SK-N-SH (cell line): Measurements from ENCODE around the gene SLC6A3. TPM values are rescaled to one million over a fixed set of nuclear protein-coding genes. Genes with fewer than 3 reads are reported as not detected.

Experiments used
- CTCF ChIA-PET: fragments of 300-600, 350-600 bp; formaldehyde crosslinking; extraction: SDS; loops from one replicate; lab custom pipeline; 2021; lab: Yijun Ruan, JAX
- POLR2A ChIA-PET: fragments of 350-600 bp; sonication (Branson Sonifier 250); formaldehyde crosslinking; extraction: SDS; loops from one replicate; lab custom pipeline; 2020; ENCODE audit warnings: antibody characterized with exemption, inconsistent platforms; lab: Yijun Ruan, JAX
- DNase-seq: peaks from one replicate; pipeline ENCODE4 v3.0.0; 2012
- H2AFZ ChIP-seq: fragments of 200-600 bp; sonication (generic); 2 replicates; pipeline ENCODE4 v1.8.1; 2016; ENCODE audit warnings: antibody characterized with exemption, mild to moderate bottlenecking, low read depth
- H3F3A ChIP-seq: fragments of 200-600 bp; sonication (generic); replicated peaks from 2 replicates; pipeline ENCODE3; 2016; ENCODE audit warnings: antibody characterized with exemption, mild to moderate bottlenecking; ENCODE audit not compliant: insufficient read depth
- H3K27ac ChIP-seq, 2 experiments: fragments of 200-500 bp in 1 of 2; fragments of 200-600 bp in 1 of 2; sonication (Bioruptor generic) in 1 of 2; sonication (generic), shearing (Covaris generic) in 1 of 2; 2 replicates each; pipeline versions ENCODE4 v1.5.1 to v1.6.1; 2014 to 2016; ENCODE audit warnings: low read depth in 2 of 2, inconsistent platforms in 1 of 2, low read length in 1 of 2, mild to moderate bottlenecking in 1 of 2, mixed read lengths in 1 of 2
- H3K27me3 ChIP-seq: fragments of 200-600 bp; sonication (generic), shearing (Covaris generic); 2 replicates; pipeline ENCODE4 v1.6.1; 2016; ENCODE audit warnings: mixed run types; ENCODE audit not compliant: insufficient read depth
- H3K36me3 ChIP-seq, 2 experiments: fragments of 200-500 bp in 1 of 2; fragments of 200-600 bp in 1 of 2; sonication (Bioruptor generic) in 1 of 2; sonication (generic) in 1 of 2; replicated peaks in 1 of 2; 2 replicates each; pipeline versions ENCODE3 to v1.5.1; 2014 to 2016; ENCODE audit warnings: low read length in 1 of 2, mild to moderate bottlenecking in 1 of 2; ENCODE audit not compliant: insufficient read depth in 2 of 2, control insufficient read depth in 1 of 2
- H3K4me1 ChIP-seq, 2 experiments: fragments of 200-500 bp in 1 of 2; fragments of 200-600 bp in 1 of 2; sonication (Bioruptor generic) in 1 of 2; sonication (generic), shearing (Covaris generic) in 1 of 2; 2 replicates each; pipeline versions ENCODE4 v1.5.1 to v1.6.1; 2014 to 2016; ENCODE audit warnings: low read depth in 1 of 2, low read length in 1 of 2, mixed run types in 1 of 2; ENCODE audit not compliant: insufficient read depth in 2 of 2, control insufficient read depth in 1 of 2
- H3K4me2 ChIP-seq: fragments of 200-600 bp; sonication (generic), shearing (Covaris generic); 2 replicates; pipeline ENCODE4 v1.6.1; 2017; ENCODE audit warnings: mixed run types
- H3K4me3 ChIP-seq, 2 experiments: fragments of 200-500 bp in 1 of 2; fragments of 200-600 bp in 1 of 2; sonication (Bioruptor generic) in 1 of 2; sonication (generic), shearing (Covaris generic) in 1 of 2; 2 replicates each; pipeline versions ENCODE4 v1.5.1 to v1.8.1; 2014 to 2016; ENCODE audit warnings: low read depth in 2 of 2, inconsistent platforms in 1 of 2, low read length in 1 of 2, mild to moderate bottlenecking in 1 of 2, mixed read lengths in 1 of 2, moderate library complexity in 1 of 2
- H3K79me2 ChIP-seq: fragments of 200-600 bp; sonication (generic); 2 replicates; pipeline ENCODE4 v1.8.1; 2017; ENCODE audit warnings: mild to moderate bottlenecking; ENCODE audit not compliant: insufficient read depth
- H3K9ac ChIP-seq: fragments of 200-600 bp; sonication (generic); 2 replicates; pipeline ENCODE4 v1.6.1; 2017; ENCODE audit warnings: mixed run types
- H3K9me2 ChIP-seq: fragments of 200-600 bp; sonication (generic); 2 replicates; pipeline ENCODE4 v1.6.1; 2017; ENCODE audit warnings: mixed run types
- H3K9me3 ChIP-seq: fragments of 200-600 bp; sonication (generic); 2 replicates; pipeline ENCODE4 v1.6.1; 2017; ENCODE audit warnings: mixed run types, mild to moderate bottlenecking, moderate library complexity
- H4K20me1 ChIP-seq: fragments of 200-600 bp; sonication (generic); 2 replicates; pipeline ENCODE4 v1.6.1; 2017; ENCODE audit warnings: mild to moderate bottlenecking, mixed run types; ENCODE audit not compliant: insufficient read depth
- CTCF ChIP-seq: fragments of 200-600 bp; sonication (generic); IDR thresholded peaks from 2 replicates; pipeline ENCODE4 v1.6.1; 2017; ENCODE audit warnings: antibody characterized with exemption, mild to moderate bottlenecking, moderate library complexity
- ELF1 ChIP-seq: IDR thresholded peaks from 2 replicates; pipeline ENCODE4 v1.4.0; 2012
- EP300 ChIP-seq, 2 experiments: IDR thresholded peaks; 2 replicates each; pipeline versions ENCODE4 v1.4.0 to v1.6.1; 2012; ENCODE audit warnings: borderline replicate concordance in 1 of 2, low read depth in 1 of 2, low read length in 1 of 2
- EZH2phosphoT487 ChIP-seq: fragments of 200-600 bp; sonication (generic); IDR thresholded peaks from 2 replicates; pipeline ENCODE4 v1.6.1; 2017; ENCODE audit warnings: low read depth, mixed run types, mild to moderate bottlenecking, antibody characterized with exemption, moderate library complexity, borderline replicate concordance
- FOSL2 ChIP-seq: IDR thresholded peaks from 2 replicates; pipeline ENCODE4 v1.4.0; 2012; ENCODE audit warnings: low read depth, mild to moderate bottlenecking, moderate library complexity, borderline replicate concordance
- FOXJ3 ChIP-seq: sonication (generic); formaldehyde crosslinking; IDR thresholded peaks from 2 replicates; pipeline ENCODE4 v1.5.1; 2020; ENCODE audit warnings: mild to moderate bottlenecking, missing genetic modification reagents
- FOXM1 ChIP-seq: IDR thresholded peaks from 2 replicates; pipeline ENCODE4 v1.4.0; 2012; ENCODE audit warnings: low read depth, mild to moderate bottlenecking
- GABPA ChIP-seq: IDR thresholded peaks from 2 replicates; pipeline ENCODE4 v1.4.0; 2012; ENCODE audit warnings: low read depth, mild to moderate bottlenecking
- IRF3 ChIP-seq: fragments of 150-350 bp; IDR thresholded peaks from 2 replicates; pipeline ENCODE4 v1.6.1; 2016; ENCODE audit warnings: mild to moderate bottlenecking, low read depth, low read length
- MEF2A ChIP-seq: IDR thresholded peaks from 2 replicates; pipeline ENCODE4 v1.4.0; 2012; ENCODE audit warnings: low read depth, borderline replicate concordance
- MXI1 ChIP-seq: IDR thresholded peaks from 2 replicates; pipeline ENCODE4 v1.6.1; 2012; ENCODE audit warnings: mild to moderate bottlenecking, low read depth, low read length, improper control_type of control experiment
- NRF1 ChIP-seq: IDR thresholded peaks from 2 replicates; pipeline ENCODE4 v1.6.1; 2012; ENCODE audit warnings: low read depth, mild to moderate bottlenecking, low read length
- POLR2AphosphoS5 ChIP-seq: IDR thresholded peaks from 2 replicates; pipeline ENCODE4 v1.6.1; 2012; ENCODE audit warnings: low read depth, low read length
- RAD21 ChIP-seq: IDR thresholded peaks from 2 replicates; pipeline ENCODE4 v1.6.1; 2012; ENCODE audit warnings: mild to moderate bottlenecking, low read length
- RCOR1 ChIP-seq: fragments of 150-350 bp; IDR thresholded peaks from 2 replicates; pipeline ENCODE4 v1.6.1; 2017; ENCODE audit warnings: antibody characterized with exemption, low read length
- RFX5 ChIP-seq: IDR thresholded peaks from 2 replicates; pipeline ENCODE4 v1.6.1; 2012; ENCODE audit warnings: mild to moderate bottlenecking, improper control_type of control experiment, low read length
- RXRA ChIP-seq: IDR thresholded peaks from 2 replicates; pipeline ENCODE4 v1.4.0; 2012; ENCODE audit warnings: low read depth, mild to moderate bottlenecking, borderline replicate concordance
- TAF1 ChIP-seq: IDR thresholded peaks from 2 replicates; pipeline ENCODE4 v1.6.1; 2012; ENCODE audit warnings: low read depth, mild to moderate bottlenecking, low read length, moderate library complexity, borderline replicate concordance
- TCF12 ChIP-seq: IDR thresholded peaks from 2 replicates; pipeline ENCODE4 v1.4.0; 2012
- USF1 ChIP-seq: IDR thresholded peaks from 2 replicates; pipeline ENCODE4 v1.4.0; 2012; ENCODE audit warnings: low read depth, borderline replicate concordance
- USF2 ChIP-seq: fragments of 150-350 bp; IDR thresholded peaks from 2 replicates; pipeline ENCODE4 v1.6.1; 2017; ENCODE audit warnings: antibody characterized with exemption, low read length, low read depth, borderline replicate concordance
- WGBS: methylation state at CpG from one replicate; pipeline ENCODE4 v1.1.6; 2017; ENCODE audit warnings: low lambda C conversion rate; 5-methylcytosine and 5-hydroxymethylcytosine counted together
- polyA plus RNA-seq, 3 experiments: library from polyadenylated mRNA; depleted of rRNA; stranded (reverse); fragments of >200 nt; gene quantifications; 2 replicates each; pipeline ENCODE4 v1.2.3, GENCODE V29; 2012

SLC6A3 gene
- polyA plus RNA-seq, 1 of the 3 experiments (the other 2 are of a cell fraction), result not detected

- no peak overlapping the region for H3K27ac ChIP-seq
- H2AFZ ChIP-seq, result no peak overlapping the region
- H3K4me3 ChIP-seq, result no peak overlapping the region
- no peak overlapping the region for H3K4me2 ChIP-seq
- TF ChIP-seq CTCF (no peak), TCF12 (no peak), TAF1 (no peak), NRF1 (no peak), USF1 (no peak), MXI1 (no peak), RCOR1 (no peak), EP300 (IDR thresholded peaks at IDR 0.05; ENCODE audit: borderline replicate concordance in 1 of 2, low read depth in 1 of 2, low read length in 1 of 2) (no peak), FOXJ3 (CRISPR knock-in tag) (no peak), EZH2phosphoT487 (no peak), FOSL2 (no peak), GABPA (no peak), POLR2AphosphoS5 (no peak)
- no peaks in the 10 kb centered on the region for H3K79me2 ChIP-seq
- H3K27me3 ChIP-seq, result no peaks in the 10 kb centered on the region; the same call in 1 of the 2 replicates
- DNase-seq, result no peak
- H3K36me3 ChIP-seq, result no peaks in the 10 kb centered on the region
- H3K9me2 ChIP-seq, result no peaks in the 10 kb centered on the region
- H3F3A ChIP-seq, result no peaks in the 10 kb centered on the region
- ChIA-PET CTCF (interaction anchor here (0.6 to 1.2 kb wide), 2 partner anchors 37 to 50 kb away, joined by 3 read pairs; no protein-coding TSS in a partner anchor), POLR2A (no interaction called here)
- H4K20me1 ChIP-seq, result no peaks in the 10 kb centered on the region
- H3K9me3 ChIP-seq, result no peaks in the 10 kb centered on the region
- H3K9ac ChIP-seq, result no peak overlapping the region
- H3K4me1 ChIP-seq, result no peaks in the 10 kb centered on the region
- WGBS, result 0% methylated on average over 1 of the region's 6 CpGs
Observed at GRCh38 chr5:1417586-1418225, 27.5 kb downstream of the SLC6A3 start.

- no peak for DNase-seq
- Histone ChIP-seq H3K4me3 (no peak overlapping the region), H3K27ac (no peak overlapping the region), H3F3A (no peaks in the 10 kb centered on the region), H3K79me2 (no peaks in the 10 kb centered on the region), H4K20me1 (no peaks in the 10 kb centered on the region), H3K9me2 (no peaks in the 10 kb centered on the region), H2AFZ (no peak overlapping the region), H3K9ac (no peak overlapping the region), H3K36me3 (no peaks in the 10 kb centered on the region), H3K4me2 (no peak overlapping the region), H3K27me3 (no peaks in the 10 kb centered on the region; the same call in 1 of the 2 replicates), H3K4me1 (no peaks in the 10 kb centered on the region), H3K9me3 (no peaks in the 10 kb centered on the region)
- CTCF ChIA-PET, result no interaction called here
- 47% methylated on average over 8 of the region's 12 CpGs for WGBS
- POLR2A ChIA-PET, result no interaction called here
- TF ChIP-seq FOSL2 (no peak), ELF1 (no peak), RAD21 (no peak), RXRA (no peak), POLR2AphosphoS5 (no peak), RFX5 (no peak), MXI1 (no peak), FOXM1 (no peak), USF2 (no peak), FOXJ3 (CRISPR knock-in tag) (no peak), IRF3 (no peak), USF1 (no peak), MEF2A (no peak)
Observed at GRCh38 chr5:1416856-1417469, 28.3 kb downstream of the SLC6A3 start.
